Mucosa of stomach (tissue), 1 donor: Measurements from ENCODE around the gene SERHL2.
"Not testable (repeated sequence)": the region's sequence is repeated elsewhere in the genome, so short reads cannot be mapped to it uniquely, and the experiment has no call there.

Experiments
- H3K27me3 ChIP-seq: one replicate; pipeline ENCODE4 v1.7.0; 2013; ENCODE audit warnings: mild to moderate bottlenecking, low read length; ENCODE audit not compliant: control insufficient read depth, insufficient read depth
- H3K36me3 ChIP-seq: one replicate; pipeline ENCODE4 v1.7.0; 2013; ENCODE audit warnings: low read length; ENCODE audit not compliant: control insufficient read depth, insufficient read depth
- H3K4me1 ChIP-seq: one replicate; pipeline ENCODE4 v1.7.0; 2013; ENCODE audit warnings: mild to moderate bottlenecking, low read length; ENCODE audit not compliant: control insufficient read depth, insufficient read depth
- H3K4me3 ChIP-seq: one replicate; pipeline ENCODE4 v1.7.0; 2013; ENCODE audit warnings: low read length
- H3K9ac ChIP-seq: one replicate; pipeline ENCODE4 v1.7.0; 2013; ENCODE audit warnings: mild to moderate bottlenecking, low read length, moderate library complexity
- H3K9me3 ChIP-seq: one replicate; pipeline ENCODE4 v1.7.0; 2013; ENCODE audit warnings: mild to moderate bottlenecking, low read length, moderate library complexity; ENCODE audit not compliant: control insufficient read depth
- donor health status: Pancreatic carcinoma.

The SERHL2 gene

GRCh38 chr22:42539236-42539771, 14.5 kb upstream of the SERHL2 start:
- H3K4me1 ChIP-seq: peaks cover 12% of the 10 kb centered on the region
- H3K9ac ChIP-seq, H3K27me3 ChIP-seq, H3K4me3 ChIP-seq, H3K36me3 ChIP-seq, H3K9me3 ChIP-seq: not testable (repeated sequence)

GRCh38 chr22:42544686-42545085, 9.1 kb upstream of the SERHL2 start:
- Histone ChIP-seq H3K36me3 (no peaks in the 10 kb centered on the region), H3K4me1 (peaks cover under 1% of the 10 kb centered on the region), H3K9me3 (no peaks in the 10 kb centered on the region), H3K27me3 (no peaks in the 10 kb centered on the region), H3K9ac (no peak overlapping the region), H3K4me3 (no peak overlapping the region)

GRCh38 chr22:42547562-42547961, 6.2 kb upstream of the SERHL2 start:
- Histone ChIP-seq H3K9me3 (no peaks in the 10 kb centered on the region), H3K9ac (no peak overlapping the region), H3K4me3 (no peak overlapping the region), H3K27me3 (no peaks in the 10 kb centered on the region), H3K36me3 (no peaks in the 10 kb centered on the region), H3K4me1 (peaks cover 4% of the 10 kb centered on the region)

- not testable (repeated sequence) for H3K36me3 ChIP-seq, H3K27me3 ChIP-seq, H3K9me3 ChIP-seq, H3K4me1 ChIP-seq, H3K9ac ChIP-seq, H3K4me3 ChIP-seq
Observed at GRCh38 chr22:42548126-42548525, 5.6 kb upstream of the SERHL2 start.

GRCh38 chr22:42548597-42549330, 5.0 kb upstream of the SERHL2 start:
- Histone ChIP-seq H3K9ac (no peak overlapping the region), H3K4me1 (peaks cover 4% of the 10 kb centered on the region), H3K27me3 (no peaks in the 10 kb centered on the region), H3K9me3 (no peaks in the 10 kb centered on the region), H3K36me3 (no peaks in the 10 kb centered on the region), H3K4me3 (no peak overlapping the region)

- H3K4me1 ChIP-seq: peaks cover 10% of the 10 kb centered on the region
Observed at GRCh38 chr22:42549331-42550060, 4.3 kb upstream of the SERHL2 start.

GRCh38 chr22:42552294-42552647, 1.5 kb upstream of the SERHL2 start:
- H3K36me3 ChIP-seq, H3K4me3 ChIP-seq, H3K27me3 ChIP-seq, H3K9ac ChIP-seq, H3K9me3 ChIP-seq: not testable (repeated sequence)
- peaks cover 10% of the 10 kb centered on the region for H3K4me1 ChIP-seq

More at GRCh38 chr22:42549331-42550060, 4.3 kb upstream of the SERHL2 start:
- Histone ChIP-seq H3K27me3 (no peaks in the 10 kb centered on the region), H3K9me3 (no peaks in the 10 kb centered on the region), H3K36me3 (no peaks in the 10 kb centered on the region), H3K9ac (no peak overlapping the region), H3K4me3 (no peak overlapping the region)

GRCh38 chr22:42560381-42560780, 6.6 kb downstream of the SERHL2 start:
- no peaks in the 10 kb centered on the region for H3K9me3 ChIP-seq
- no peaks in the 10 kb centered on the region for H3K36me3 ChIP-seq
- H3K9ac ChIP-seq: no peak overlapping the region
- no peak overlapping the region for H3K4me3 ChIP-seq
- no peaks in the 10 kb centered on the region for H3K4me1 ChIP-seq
- no peaks in the 10 kb centered on the region for H3K27me3 ChIP-seq

GRCh38 chr22:42560781-42561180, 7.0 kb downstream of the SERHL2 start:
- Histone ChIP-seq H3K9ac (no peak overlapping the region), H3K36me3 (no peaks in the 10 kb centered on the region), H3K4me1 (no peaks in the 10 kb centered on the region), H3K27me3 (no peaks in the 10 kb centered on the region), H3K9me3 (no peaks in the 10 kb centered on the region), H3K4me3 (no peak overlapping the region)

- Histone ChIP-seq H3K27me3 (no peaks in the 10 kb centered on the region), H3K36me3 (no peaks in the 10 kb centered on the region), H3K4me3 (no peak overlapping the region), H3K9me3 (no peaks in the 10 kb centered on the region), H3K9ac (no peak overlapping the region), H3K4me1 (no peaks in the 10 kb centered on the region)
Observed at GRCh38 chr22:42561856-42562255, 8.1 kb downstream of the SERHL2 start.

GRCh38 chr22:42562279-42562678, 8.5 kb downstream of the SERHL2 start:
- Histone ChIP-seq H3K4me1 (no peaks in the 10 kb centered on the region), H3K27me3 (no peaks in the 10 kb centered on the region), H3K9me3 (no peaks in the 10 kb centered on the region), H3K9ac (no peak overlapping the region), H3K36me3 (no peaks in the 10 kb centered on the region), H3K4me3 (no peak overlapping the region)

GRCh38 chr22:42562684-42563083, 8.9 kb downstream of the SERHL2 start:
- no peaks in the 10 kb centered on the region for H3K27me3 ChIP-seq
- H3K4me3 ChIP-seq: no peak overlapping the region
- no peaks in the 10 kb centered on the region for H3K4me1 ChIP-seq
- no peaks in the 10 kb centered on the region for H3K36me3 ChIP-seq
- no peaks in the 10 kb centered on the region for H3K9me3 ChIP-seq
- H3K9ac ChIP-seq: no peak overlapping the region
